H7 (cell line): ENCODE data around the gene ABHD8. TPM values are rescaled to one million over a fixed set of nuclear protein-coding genes. Genes with fewer than 3 reads are reported as not detected.

Source experiments
- DNase-seq: peaks from one replicate; pipeline ENCODE4 v3.0.0; 2012
- H3K27me3 ChIP-seq: 2 replicates; pipeline ENCODE4 v1.6.0; 2011; ENCODE audit warnings: mild to moderate bottlenecking, low read length; ENCODE audit not compliant: control insufficient read depth, insufficient read depth
- H3K36me3 ChIP-seq: replicated peaks from 2 replicates; pipeline ENCODE4 v1.5.1; 2011; ENCODE audit warnings: low read length; ENCODE audit not compliant: control insufficient read depth, insufficient read depth
- H3K4me3 ChIP-seq: 2 replicates; pipeline ENCODE4 v1.5.1; 2011; ENCODE audit warnings: low read depth, mild to moderate bottlenecking, control low read depth, low read length, moderate library complexity; ENCODE audit not compliant: insufficient read depth
- total RNA-seq: library from RNA; depleted of rRNA; stranded (reverse); fragments of >200 nt; shearing (Covaris generic); gene quantifications from 2 replicates; pipeline ENCODE4 v1.2.3, GENCODE V29; 2014

ABHD8 gene
- total RNA-seq, 1 experiment from 2014 or later, result 15.1 TPM

GRCh38 chr19:17262557-17262956 is 40.7 kb downstream of the ABHD8 start:
- Histone ChIP-seq H3K36me3 (peaks cover 1% of the 10 kb centered on the region), H3K27me3 (no peaks in the 10 kb centered on the region), H3K4me3 (no peak overlapping the region)
- peak; percentile 56 for DNase-seq

- H3K27me3 ChIP-seq, result no peaks in the 10 kb centered on the region
Measured at GRCh38 chr19:17260842-17261325, 42.3 kb downstream of the ABHD8 start.

GRCh38 chr19:17259934-17260333 is 43.3 kb downstream of the ABHD8 start:
- H3K27me3 ChIP-seq, result no peaks in the 10 kb centered on the region
- no peak overlapping the region for H3K4me3 ChIP-seq
- no peak for DNase-seq
- peaks cover 2% of the 10 kb centered on the region for H3K36me3 ChIP-seq

More at GRCh38 chr19:17260842-17261325, 42.3 kb downstream of the ABHD8 start:
- peak; percentile 97 for DNase-seq
- Histone ChIP-seq H3K36me3 (peaks cover 1% of the 10 kb centered on the region), H3K4me3 (no peak overlapping the region)

- peaks cover 2% of the 10 kb centered on the region for H3K36me3 ChIP-seq
- DNase-seq, result no peak
- no peaks in the 10 kb centered on the region for H3K27me3 ChIP-seq
- H3K4me3 ChIP-seq, result no peak overlapping the region
Measured at GRCh38 chr19:17259118-17259780, 44.0 kb downstream of the ABHD8 start.

GRCh38 chr19:17256130-17256529 is 47.1 kb downstream of the ABHD8 start:
- H3K4me3 ChIP-seq, result no peak overlapping the region
- no peaks in the 10 kb centered on the region for H3K27me3 ChIP-seq
- no peak for DNase-seq
- H3K36me3 ChIP-seq, result peaks cover 4% of the 10 kb centered on the region

DNA sequence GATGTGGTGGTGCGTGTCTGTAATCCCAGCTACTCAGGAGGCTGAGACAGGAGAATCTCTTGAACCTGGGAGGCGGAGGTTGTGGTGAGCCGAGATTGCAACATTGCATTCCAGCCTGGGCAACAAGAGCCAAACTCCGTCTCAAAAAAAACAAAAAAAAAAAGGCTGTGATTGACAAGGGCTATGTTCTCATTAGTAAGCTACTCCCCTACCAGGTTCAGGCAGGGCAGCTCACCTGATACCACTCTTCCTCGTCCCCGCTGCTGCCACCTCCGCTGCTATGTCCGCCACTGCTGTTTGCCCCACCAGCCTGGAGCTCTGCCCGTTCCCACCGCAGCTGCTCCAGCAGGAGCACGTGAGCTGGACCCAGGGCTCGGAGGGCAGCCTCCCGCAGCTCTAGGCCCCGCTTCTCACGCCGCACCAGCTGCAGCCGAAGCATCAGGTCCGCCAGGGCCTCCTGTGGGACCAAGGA is 48.0 kb downstream of the ABHD8 start:
- peak; percentile 59 for DNase-seq
- Histone ChIP-seq H3K36me3 (peaks cover 4% of the 10 kb centered on the region), H3K27me3 (no peaks in the 10 kb centered on the region), H3K4me3 (no peak overlapping the region)

DNA sequence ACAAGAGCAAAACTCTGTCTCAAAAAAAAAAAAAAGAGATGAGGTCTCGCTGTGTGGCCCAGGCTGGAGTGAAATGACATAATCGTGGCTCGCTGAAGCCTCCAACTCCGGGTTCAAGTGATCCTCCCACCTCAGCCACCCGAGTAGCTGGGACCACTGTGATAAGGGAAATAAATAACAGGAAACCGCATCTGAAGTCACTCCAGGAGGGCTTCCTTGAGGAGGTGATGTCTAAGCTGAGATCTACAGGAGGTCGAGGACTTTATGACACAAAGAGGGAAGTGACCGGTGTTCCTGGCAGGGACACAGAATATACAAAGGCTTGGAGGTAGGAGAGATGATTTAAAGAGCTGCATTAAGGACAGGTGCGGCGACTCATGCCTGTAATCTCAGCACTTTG is 48.6 kb downstream of the ABHD8 start:
- Histone ChIP-seq H3K4me3 (no peak overlapping the region), H3K36me3 (peaks cover 4% of the 10 kb centered on the region), H3K27me3 (no peaks in the 10 kb centered on the region)
- DNase-seq, result no peak

- H3K4me3 ChIP-seq, result no peak overlapping the region
- peaks cover 2% of the 10 kb centered on the region; the same call in 1 of the 2 replicates for H3K36me3 ChIP-seq
- no peak for DNase-seq
- H3K27me3 ChIP-seq, result no peaks in the 10 kb centered on the region
Measured at GRCh38 chr19:17249887-17250548, 53.2 kb downstream of the ABHD8 start.

- H3K36me3 ChIP-seq, result peaks cover 2% of the 10 kb centered on the region; the same call in 1 of the 2 replicates
- no peaks in the 10 kb centered on the region for H3K27me3 ChIP-seq
- H3K4me3 ChIP-seq, result no peak overlapping the region
- DNase-seq, result peak; percentile 89
Measured at GRCh38 chr19:17248011-17248776, 55.0 kb downstream of the ABHD8 start.

- H3K27me3 ChIP-seq, result no peaks in the 10 kb centered on the region
- DNase-seq, result no peak
- H3K4me3 ChIP-seq, result peak overlapping the region; percentile 43
- H3K36me3 ChIP-seq, result peaks cover 2% of the 10 kb centered on the region; the same call in 1 of the 2 replicates
Measured at GRCh38 chr19:17246681-17247425, 56.4 kb downstream of the ABHD8 start.

DNA sequence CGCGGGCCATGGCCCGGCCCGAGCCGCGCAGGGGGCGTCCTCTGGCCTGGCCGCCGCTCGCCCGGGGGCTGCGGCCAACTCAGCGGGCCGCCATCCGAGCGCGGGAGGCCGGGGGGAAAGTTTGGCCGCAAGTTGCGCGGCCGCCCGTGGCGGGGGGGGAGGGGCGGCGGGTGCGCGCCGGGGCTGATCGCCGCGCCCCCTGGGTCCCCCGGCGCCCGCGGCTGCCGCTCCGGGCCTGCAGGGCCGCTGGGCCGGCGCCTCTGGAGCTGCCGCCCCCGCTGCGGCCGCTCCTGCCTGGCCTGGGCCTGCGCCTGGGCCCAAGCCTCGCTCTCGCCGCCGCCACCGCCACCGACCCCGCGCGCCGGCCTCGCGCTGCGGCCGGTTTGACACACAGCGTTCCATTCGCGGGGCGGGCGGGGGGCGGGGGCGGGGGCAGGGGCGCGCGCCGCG is 57.7 kb downstream of the ABHD8 start, which contains the start of gene NR2F6:
Gene NR2F6, minus strand, starts transcription at position 385 of the 450 bp plus-strand sequence. CDS start 699 bp downstream, outside the sequence.
- H3K27me3 ChIP-seq, result no peaks in the 10 kb centered on the region
- H3K36me3 ChIP-seq, result peaks cover 1% of the 10 kb centered on the region; the same call in 1 of the 2 replicates
- H3K4me3 ChIP-seq, result peak within 1 kb of the TSS; percentile 95
- no peak for DNase-seq

GRCh38 chr19:17244618-17245534 is 58.3 kb downstream of the ABHD8 start:
- Histone ChIP-seq H3K36me3 (peaks cover 2% of the 10 kb centered on the region), H3K4me3 (peak overlapping the region; percentile 95), H3K27me3 (no peaks in the 10 kb centered on the region)
- peak; percentile 82 for DNase-seq
